ENCODE measurements around the gene TMPRSS3.

TMPRSS3 gene

GRCh38 chr21:42406866-42407265, 11.0 kb upstream of the TMPRSS3 start:
- no peak for DNase-seq

- peak; percentile 38 for DNase-seq
Measured at GRCh38 chr21:42406201-42406621, 10.4 kb upstream of the TMPRSS3 start.

- DNase-seq: no peak
Measured at GRCh38 chr21:42405064-42406013, 9.5 kb upstream of the TMPRSS3 start.

GRCh38 chr21:42404539-42404938, 8.7 kb upstream of the TMPRSS3 start:
- DNase-seq: no peak

- DNase-seq: peak; percentile 47
Measured at GRCh38 chr21:42403611-42404231, 7.9 kb upstream of the TMPRSS3 start, which contains the start of gene UBASH3A. Gene UBASH3A, plus strand, starts transcription at chr21:42403902. Its CDS starts 44 bp downstream, at chr21:42403946.

- no peak for DNase-seq
Measured at GRCh38 chr21:42401820-42402251, 6.0 kb upstream of the TMPRSS3 start.

- DNase-seq: no peak
Measured at GRCh38 chr21:42401154-42401553, 5.3 kb upstream of the TMPRSS3 start.

GRCh38 chr21:42400525-42400924, 4.7 kb upstream of the TMPRSS3 start:
- no peak for DNase-seq

- no peak for DNase-seq
Measured at GRCh38 chr21:42398436-42399028, 2.7 kb upstream of the TMPRSS3 start.

GRCh38 chr21:42397746-42398394, 2.0 kb upstream of the TMPRSS3 start:
- DNase-seq: no peak

- no peak for DNase-seq
Measured at GRCh38 chr21:42396799-42397745, 1.2 kb upstream of the TMPRSS3 start.

GRCh38 chr21:42395302-42395701, 550 bp downstream of the TMPRSS3 start:
- DNase-seq: no peak

GRCh38 chr21:42393443-42393950, 2.4 kb downstream of the TMPRSS3 start:
- no peak for DNase-seq

- no peak for DNase-seq
Measured at GRCh38 chr21:42392731-42393442, 3.0 kb downstream of the TMPRSS3 start.

- DNase-seq: no peak
Measured at GRCh38 chr21:42391297-42391696, 4.6 kb downstream of the TMPRSS3 start.

GRCh38 chr21:42390696-42391095, 5.2 kb downstream of the TMPRSS3 start:
- no peak for DNase-seq

GRCh38 chr21:42390193-42390592, 5.7 kb downstream of the TMPRSS3 start:
- DNase-seq: no peak

- DNase-seq: no peak
Measured at GRCh38 chr21:42389449-42389835, 6.4 kb downstream of the TMPRSS3 start.

- no peak for DNase-seq
Measured at GRCh38 chr21:42388740-42389448, 7.0 kb downstream of the TMPRSS3 start.

GRCh38 chr21:42387843-42388340, 8.0 kb downstream of the TMPRSS3 start:
- DNase-seq: no peak

Measured in activated CD8-positive, alpha-beta memory T cell treated with anti-CD3 and anti-CD28 coated beads, Interleukin-2, amount 50 U/mL, for 4 hours (primary cell).